ENCODE measurements around the gene OR10H3.
"Not testable (repeated sequence)": the region's sequence is repeated elsewhere in the genome, so short reads cannot be mapped to it uniquely, and the experiment has no call there.

OR10H3 gene

DNA sequence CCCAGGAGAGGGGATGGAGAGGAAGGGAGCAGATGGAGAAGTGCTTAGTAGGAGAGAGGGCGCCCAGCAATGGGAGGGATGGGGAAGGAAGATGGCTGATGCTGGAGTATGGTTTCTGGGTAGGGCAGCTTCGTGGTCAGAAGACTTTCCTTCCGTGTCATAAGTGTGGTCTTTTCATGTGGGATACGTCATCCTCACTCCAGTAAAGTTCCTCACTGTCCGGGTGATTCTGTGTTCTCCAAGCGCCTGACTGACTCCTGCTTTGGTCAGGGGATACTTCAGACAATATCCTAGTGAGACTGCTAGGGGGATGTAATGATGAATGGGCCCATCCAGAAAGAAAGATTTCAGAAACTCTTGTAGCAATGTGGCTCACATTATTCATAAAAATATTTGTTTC is 3.9 kb upstream of the OR10H3 start:
- FAIRE-seq (no peak), DNase-seq (ENCODE audit: insufficient read length) (no peak)
- TF ChIP-seq TAF1 (IDR thresholded peaks at IDR 0.05; ENCODE audit: borderline replicate concordance, low read depth, low read length), result no peak
- no peak for TF ChIP-seq POLR2AphosphoS5 (IDR thresholded peaks at IDR 0.05; ENCODE audit: low read depth, low read length)
- TF ChIP-seq POLR2A (IDR thresholded peaks at IDR 0.05; ENCODE audit: low read depth, low read length), result no peak

DNA sequence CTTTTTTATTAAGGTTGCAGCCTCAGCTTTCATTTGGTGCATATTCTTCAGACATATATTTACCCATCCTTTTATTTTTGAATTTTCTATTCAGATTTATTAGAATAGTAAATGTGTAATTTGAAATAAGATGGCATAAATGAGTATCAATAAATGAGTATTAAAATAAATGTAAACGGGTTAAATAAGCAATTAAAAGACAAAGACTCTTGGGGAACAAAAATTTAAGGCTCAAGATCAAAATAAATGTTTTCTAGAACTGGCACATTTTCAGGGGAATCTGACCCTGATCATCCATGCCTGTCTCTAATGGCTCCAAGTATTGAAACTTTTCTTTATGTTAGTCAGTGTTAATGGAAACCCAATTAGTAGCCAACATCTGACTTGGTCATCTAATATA is 3.0 kb downstream of the OR10H3 start:
- DNase-seq (ENCODE audit: insufficient read length), result no peak
- TF ChIP-seq POLR2AphosphoS5 (IDR thresholded peaks at IDR 0.05; ENCODE audit: low read depth, low read length) (no peak), POLR2A (IDR thresholded peaks at IDR 0.05; ENCODE audit: low read depth, low read length) (no peak), TAF1 (IDR thresholded peaks at IDR 0.05; ENCODE audit: borderline replicate concordance, low read depth, low read length) (no peak)
- FAIRE-seq, result no peak

DNA sequence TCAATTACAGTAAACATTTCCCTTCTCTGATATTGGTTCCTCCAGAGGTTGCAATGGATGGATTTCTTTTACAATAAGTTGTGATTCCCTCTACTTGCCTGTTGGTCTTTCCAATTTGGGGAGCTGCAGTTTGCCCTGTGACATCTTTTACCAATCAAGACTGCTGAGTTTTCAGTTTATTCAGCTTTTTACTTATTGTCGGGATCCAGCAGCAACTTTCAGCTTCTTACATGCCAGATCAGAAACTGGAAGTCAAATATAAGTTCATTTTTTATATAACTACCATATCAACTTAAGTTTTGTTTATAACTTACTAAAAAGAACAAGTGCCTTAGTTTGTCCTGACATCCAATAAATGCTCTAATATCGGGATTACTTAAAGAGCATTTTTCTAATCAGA is 10.5 kb downstream of the OR10H3 start:
- TF ChIP-seq POLR2A (IDR thresholded peaks at IDR 0.05; ENCODE audit: low read depth, low read length) (no peak), POLR2AphosphoS5 (IDR thresholded peaks at IDR 0.05; ENCODE audit: low read depth, low read length) (no peak), TAF1 (IDR thresholded peaks at IDR 0.05; ENCODE audit: borderline replicate concordance, low read depth, low read length) (no peak)
- FAIRE-seq, result no peak

DNA sequence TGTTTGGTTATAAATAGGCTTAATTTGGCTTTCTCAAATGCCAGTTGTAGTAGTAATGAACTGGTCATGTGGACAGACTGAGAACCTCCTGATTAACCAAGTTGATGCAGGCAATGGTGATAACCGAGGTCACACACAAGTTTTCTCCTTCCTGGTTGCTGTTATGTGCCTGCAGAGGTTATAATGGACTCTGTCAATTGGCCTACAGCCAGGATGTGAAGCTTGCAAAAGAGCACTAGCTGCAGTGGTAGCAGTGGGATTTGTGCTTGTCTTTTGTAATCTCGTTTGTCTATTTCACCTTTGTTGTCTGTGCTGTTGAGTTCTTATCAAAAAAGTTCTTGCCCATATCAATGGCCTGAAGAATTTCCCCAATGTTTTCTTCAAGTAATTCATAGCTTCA is 20.6 kb downstream of the OR10H3 start:
- TF ChIP-seq POLR2AphosphoS5 (IDR thresholded peaks at IDR 0.05; ENCODE audit: low read depth, low read length), result no peak
- no peak for TF ChIP-seq POLR2A (IDR thresholded peaks at IDR 0.05; ENCODE audit: low read depth, low read length)
- no peak for TF ChIP-seq TAF1 (IDR thresholded peaks at IDR 0.05; ENCODE audit: borderline replicate concordance, low read depth, low read length)
- no peak for DNase-seq (ENCODE audit: insufficient read length)
- FAIRE-seq, result no peak

More for the DNA sequence above, 10.5 kb downstream of the OR10H3 start:
- no peak for DNase-seq (ENCODE audit: insufficient read length)

DNA sequence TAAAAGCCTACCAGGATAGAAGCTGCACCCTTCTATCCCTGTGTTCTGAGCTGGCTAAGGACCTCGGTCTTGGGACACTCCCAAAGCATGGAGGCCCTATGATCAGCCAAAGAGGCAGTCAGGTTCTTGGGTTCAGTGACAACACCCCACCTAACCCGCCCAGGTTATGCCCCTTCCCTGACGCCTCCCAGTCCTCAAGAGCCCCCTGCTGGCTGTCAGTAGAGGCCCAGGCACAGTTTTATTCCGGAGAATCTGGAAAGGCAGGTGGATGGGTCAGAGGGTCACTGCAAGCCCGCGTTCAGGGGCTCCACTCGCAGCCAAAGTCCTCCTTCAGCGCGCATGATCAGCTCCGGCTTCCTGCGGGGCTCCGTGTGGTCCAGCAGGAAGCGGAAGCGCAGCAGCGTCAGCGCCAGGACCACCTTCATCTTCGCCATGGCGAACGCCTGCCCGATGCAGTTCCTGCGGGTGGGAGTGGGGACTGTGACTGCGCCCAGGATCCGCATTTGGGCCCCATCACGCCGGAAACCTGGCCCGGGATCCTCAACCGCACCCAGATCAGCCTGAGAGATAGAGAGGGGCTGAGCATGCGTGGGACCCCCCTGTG is 22.3 kb downstream of the OR10H3 start:
- FAIRE-seq (no peak), DNase-seq (ENCODE audit: insufficient read length) (no peak)
- TF ChIP-seq TAF1 (IDR thresholded peaks at IDR 0.05; ENCODE audit: borderline replicate concordance, low read depth, low read length) (no peak), POLR2AphosphoS5 (IDR thresholded peaks at IDR 0.05; ENCODE audit: low read depth, low read length) (no peak), POLR2A (IDR thresholded peaks at IDR 0.05; ENCODE audit: low read depth, low read length) (no peak)

DNA sequence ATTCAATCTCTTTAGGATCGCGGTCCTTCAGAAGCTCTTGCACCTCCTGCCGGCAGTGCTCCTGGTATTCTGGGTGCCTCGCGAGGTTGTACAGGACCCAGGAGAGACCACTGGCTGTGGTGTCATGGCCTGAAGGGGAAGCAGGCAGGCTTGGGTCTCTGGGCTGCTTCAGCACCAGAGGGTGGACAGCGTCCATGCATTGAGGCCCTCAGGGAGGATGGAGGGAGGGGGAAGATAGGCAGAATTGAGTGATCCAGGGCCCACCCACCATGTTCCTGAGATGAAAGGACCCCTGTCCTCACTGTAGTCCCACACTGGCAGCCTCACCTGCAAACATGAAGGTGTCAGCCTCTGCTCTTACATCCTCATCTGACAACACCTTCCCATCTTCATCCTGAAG is 31.8 kb downstream of the OR10H3 start:
- no peak for TF ChIP-seq POLR2AphosphoS5 (IDR thresholded peaks at IDR 0.05; ENCODE audit: low read depth, low read length)
- no peak for TF ChIP-seq TAF1 (IDR thresholded peaks at IDR 0.05; ENCODE audit: borderline replicate concordance, low read depth, low read length)
- TF ChIP-seq POLR2A (IDR thresholded peaks at IDR 0.05; ENCODE audit: low read depth, low read length), result no peak
- no peak for DNase-seq (ENCODE audit: insufficient read length)
- FAIRE-seq, result no peak

DNA sequence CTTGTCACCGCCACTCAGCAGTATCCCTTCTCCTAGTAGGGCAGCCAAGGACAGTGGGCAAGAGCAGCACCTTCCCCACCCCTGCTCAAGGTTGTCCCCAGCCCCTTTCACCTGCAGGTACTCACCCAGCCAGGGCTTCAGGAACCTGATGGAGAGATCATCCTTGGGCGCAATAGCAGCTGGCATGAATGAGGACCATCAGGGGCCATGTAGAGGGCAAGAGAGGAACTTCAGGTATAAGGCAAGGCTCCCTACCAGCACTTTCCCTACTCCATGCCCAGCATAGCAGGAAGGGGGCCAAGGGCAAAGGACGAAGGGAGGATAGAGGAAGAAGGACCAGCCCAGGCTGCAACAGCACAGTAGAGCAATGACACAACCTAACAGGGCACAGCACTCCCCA is 36.4 kb downstream of the OR10H3 start:
- not testable (repeated sequence) for DNase-seq (ENCODE audit: insufficient read length); FAIRE-seq

DNA sequence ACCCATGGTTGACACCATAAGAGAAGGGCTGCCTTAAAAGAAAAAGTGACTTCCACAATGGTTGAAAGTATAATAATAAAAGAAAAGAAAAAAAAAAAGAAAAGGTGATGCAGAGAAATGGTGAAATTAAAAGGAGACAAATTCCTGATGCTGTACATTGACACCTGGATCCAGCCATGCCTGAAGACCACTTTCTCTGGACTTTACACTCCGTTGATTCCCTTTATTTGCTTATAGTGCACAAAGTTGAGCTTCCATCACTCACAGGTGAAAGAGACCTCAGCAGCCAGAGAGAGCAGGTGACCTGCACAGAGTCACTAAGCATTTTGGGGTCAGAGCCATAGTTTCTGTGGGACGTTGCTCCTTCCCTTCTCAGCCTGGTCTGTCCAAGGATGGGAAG is 37.5 kb downstream of the OR10H3 start:
- FAIRE-seq (no peak), DNase-seq (ENCODE audit: insufficient read length) (no peak)
- TF ChIP-seq TAF1 (IDR thresholded peaks at IDR 0.05; ENCODE audit: borderline replicate concordance, low read depth, low read length), result no peak
- TF ChIP-seq POLR2AphosphoS5 (IDR thresholded peaks at IDR 0.05; ENCODE audit: low read depth, low read length), result no peak
- TF ChIP-seq POLR2A (IDR thresholded peaks at IDR 0.05; ENCODE audit: low read depth, low read length), result no peak

DNA sequence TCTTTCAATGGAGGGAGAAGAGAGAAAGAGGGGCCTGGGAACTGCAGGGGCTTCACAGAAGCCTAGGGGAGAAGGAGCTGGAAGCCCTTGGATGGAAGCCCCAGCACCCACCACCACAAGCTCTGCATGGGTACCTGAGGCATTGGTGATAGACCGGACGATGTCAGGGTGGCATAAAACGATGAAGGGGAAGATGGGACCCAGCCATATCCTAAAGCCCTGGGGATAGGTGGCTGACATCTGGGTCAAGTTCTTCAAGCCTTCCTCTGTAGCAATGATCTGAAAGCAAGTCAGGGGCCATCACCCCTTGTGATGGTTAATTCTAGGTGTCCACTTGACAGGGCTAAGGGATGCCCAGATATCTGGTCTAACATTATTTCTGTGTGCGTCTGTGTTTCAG is 38.5 kb downstream of the OR10H3 start:
- no peak for FAIRE-seq
- no peak for DNase-seq (ENCODE audit: insufficient read length)
- no peak for TF ChIP-seq TAF1 (IDR thresholded peaks at IDR 0.05; ENCODE audit: borderline replicate concordance, low read depth, low read length)
- TF ChIP-seq POLR2AphosphoS5 (IDR thresholded peaks at IDR 0.05; ENCODE audit: low read depth, low read length), result no peak
- TF ChIP-seq POLR2A (IDR thresholded peaks at IDR 0.05; ENCODE audit: low read depth, low read length), result no peak

DNA sequence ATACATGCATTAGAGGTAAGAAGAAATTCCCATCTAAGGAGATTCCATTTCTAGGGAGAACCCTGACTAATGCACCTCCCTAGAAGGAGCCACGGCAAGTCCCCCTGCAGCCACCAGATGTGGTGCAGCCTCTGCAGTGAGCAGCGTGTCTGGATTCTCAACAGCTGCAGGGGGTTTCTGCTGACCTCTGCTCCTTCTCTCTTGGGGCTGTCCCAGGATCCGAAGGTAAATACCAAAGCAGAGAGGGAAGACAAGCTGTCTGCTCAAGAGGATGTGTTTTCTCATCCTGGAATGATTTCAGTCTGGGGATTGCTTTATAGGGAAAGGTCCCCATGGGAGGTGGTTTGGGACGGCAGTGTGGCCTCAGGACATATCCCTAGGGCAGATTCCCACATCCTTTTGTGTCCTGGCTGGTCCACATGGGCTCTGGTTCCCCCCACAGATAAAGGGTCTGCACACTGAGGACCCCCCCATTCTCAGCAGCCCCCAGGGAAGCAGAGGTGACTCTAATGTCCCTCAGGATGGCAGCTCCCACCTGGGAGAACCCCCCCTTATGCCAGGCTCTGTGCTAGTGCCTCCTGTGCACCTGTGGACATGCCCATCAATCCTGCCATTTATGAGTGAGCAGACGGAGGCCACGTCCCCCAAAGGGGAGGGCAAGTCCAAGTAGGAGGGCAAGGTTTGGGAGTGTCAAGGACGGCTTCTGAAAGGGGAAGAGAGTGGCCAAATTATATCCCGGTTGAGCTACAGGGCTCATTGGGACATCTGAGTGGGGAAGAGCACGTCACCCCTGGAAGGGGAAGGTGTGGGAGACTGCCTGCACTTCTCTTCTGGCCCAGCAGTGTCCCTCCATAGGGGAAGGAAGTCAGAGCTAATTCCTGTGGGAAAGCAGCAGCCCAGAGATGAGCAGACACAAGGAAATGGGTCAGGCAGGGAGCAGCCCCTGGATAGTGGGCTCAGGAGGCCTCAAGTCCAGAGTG is 39.5 kb downstream of the OR10H3 start:
- DNase-seq (ENCODE audit: insufficient read length) (no peak), FAIRE-seq (no peak)
- TF ChIP-seq POLR2AphosphoS5 (IDR thresholded peaks at IDR 0.05; ENCODE audit: low read depth, low read length) (no peak), TAF1 (IDR thresholded peaks at IDR 0.05; ENCODE audit: borderline replicate concordance, low read depth, low read length) (no peak), POLR2A (IDR thresholded peaks at IDR 0.05; ENCODE audit: low read depth, low read length) (no peak)

DNA sequence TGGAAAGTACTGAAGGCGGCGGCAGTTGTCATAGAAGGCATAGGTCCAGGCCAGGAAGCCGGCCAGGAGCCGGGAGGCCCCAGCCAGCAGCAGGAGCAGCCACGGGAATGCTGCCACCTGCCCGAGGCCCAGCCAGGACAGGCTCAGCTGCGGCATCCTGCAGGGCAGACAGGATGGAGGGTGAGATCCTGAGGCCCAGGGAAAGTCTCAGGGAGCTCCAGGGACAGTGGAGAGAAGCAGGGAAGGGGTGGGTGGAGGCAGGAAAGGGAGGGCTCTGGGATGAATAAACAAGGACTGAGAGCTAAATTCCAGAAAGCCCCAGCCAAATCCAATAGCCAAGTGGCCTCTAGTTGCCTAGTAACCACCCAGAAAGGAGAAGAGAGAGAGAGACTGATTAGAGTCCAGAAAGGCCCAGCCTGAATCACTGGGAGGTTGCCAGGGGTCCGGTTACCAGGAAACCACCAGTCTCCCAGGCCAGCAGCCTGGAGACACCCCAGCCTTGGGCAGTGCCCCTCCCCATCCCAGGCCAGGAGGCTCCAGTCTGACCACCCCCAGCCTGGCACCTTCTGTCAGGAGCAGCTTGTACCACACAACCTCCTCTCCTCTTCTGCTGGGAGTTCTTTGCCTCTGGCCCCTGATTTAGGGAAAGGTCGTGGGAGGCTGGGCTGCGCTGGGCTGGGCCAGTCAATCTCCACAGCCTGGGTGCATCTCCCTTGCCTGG is 42.1 kb downstream of the OR10H3 start:
- DNase-seq (ENCODE audit: insufficient read length) (no peak), FAIRE-seq (no peak)
- no peak for TF ChIP-seq POLR2AphosphoS5 (IDR thresholded peaks at IDR 0.05; ENCODE audit: low read depth, low read length)
- TF ChIP-seq TAF1 (IDR thresholded peaks at IDR 0.05; ENCODE audit: borderline replicate concordance, low read depth, low read length), result no peak
- no peak for TF ChIP-seq POLR2A (IDR thresholded peaks at IDR 0.05; ENCODE audit: low read depth, low read length)

All from GM12892 (cell line).